HCT116 (cell line): ENCODE measurements around the gene NCBP2L.

Experiments
- CEBPB ChIP-seq: IDR thresholded peaks from 2 replicates; pipeline ENCODE4 v1.6.1; 2012; ENCODE audit warnings: low read depth
- EZH2 ChIP-seq: fragments of 200-600 bp; sonication (generic); IDR thresholded peaks from 2 replicates; pipeline ENCODE4 v1.6.1; 2017; ENCODE audit warnings: antibody characterized with exemption, mixed run types
- MAX ChIP-seq: IDR thresholded peaks from 2 replicates; pipeline ENCODE4 v1.6.1; 2012
- POLR2A ChIP-seq: IDR thresholded peaks from 2 replicates; pipeline ENCODE4 v1.7.0; 2011; ENCODE audit warnings: borderline replicate concordance; ENCODE audit not compliant: insufficient read depth, insufficient read length; ENCODE audit errors: extremely low read depth
- POLR2AphosphoS5 ChIP-seq: IDR thresholded peaks from 2 replicates; pipeline ENCODE4 v1.6.1; 2011; ENCODE audit warnings: mild to moderate bottlenecking, low read depth, low read length, moderate library complexity
- SP1 ChIP-seq: IDR thresholded peaks from 2 replicates; pipeline ENCODE4 v1.6.1; 2012; ENCODE audit warnings: low read depth
- SRF ChIP-seq: IDR thresholded peaks from 2 replicates; pipeline ENCODE4 v1.6.1; 2012; ENCODE audit warnings: low read depth
- ZBTB33 ChIP-seq: IDR thresholded peaks from 2 replicates; pipeline ENCODE4 v1.6.1; 2011; ENCODE audit warnings: mild to moderate bottlenecking, low read length, moderate library complexity; ENCODE audit not compliant: insufficient replicate concordance; ENCODE audit errors: extremely low read depth
- TF ChIP-seq, protein P1 (sequence below), 3 experiments: fragments of 200-600 bp in 1 of 3; sonication (generic) in 1 of 3; IDR thresholded peaks in 2 of 3; conservative IDR thresholded peaks in 1 of 3; 2 replicates each; pipeline ENCODE4 v1.5.1; 2012 to 2017; ENCODE audit warnings: low read depth in 2 of 3, low read length in 2 of 3, antibody characterized with exemption in 1 of 3, borderline replicate concordance in 1 of 3, control low read depth in 1 of 3, mild to moderate bottlenecking in 1 of 3, mixed read lengths in 1 of 3, mixed run types in 1 of 3, moderate library complexity in 1 of 3; ENCODE audit not compliant: insufficient read depth in 1 of 3

DNA sequence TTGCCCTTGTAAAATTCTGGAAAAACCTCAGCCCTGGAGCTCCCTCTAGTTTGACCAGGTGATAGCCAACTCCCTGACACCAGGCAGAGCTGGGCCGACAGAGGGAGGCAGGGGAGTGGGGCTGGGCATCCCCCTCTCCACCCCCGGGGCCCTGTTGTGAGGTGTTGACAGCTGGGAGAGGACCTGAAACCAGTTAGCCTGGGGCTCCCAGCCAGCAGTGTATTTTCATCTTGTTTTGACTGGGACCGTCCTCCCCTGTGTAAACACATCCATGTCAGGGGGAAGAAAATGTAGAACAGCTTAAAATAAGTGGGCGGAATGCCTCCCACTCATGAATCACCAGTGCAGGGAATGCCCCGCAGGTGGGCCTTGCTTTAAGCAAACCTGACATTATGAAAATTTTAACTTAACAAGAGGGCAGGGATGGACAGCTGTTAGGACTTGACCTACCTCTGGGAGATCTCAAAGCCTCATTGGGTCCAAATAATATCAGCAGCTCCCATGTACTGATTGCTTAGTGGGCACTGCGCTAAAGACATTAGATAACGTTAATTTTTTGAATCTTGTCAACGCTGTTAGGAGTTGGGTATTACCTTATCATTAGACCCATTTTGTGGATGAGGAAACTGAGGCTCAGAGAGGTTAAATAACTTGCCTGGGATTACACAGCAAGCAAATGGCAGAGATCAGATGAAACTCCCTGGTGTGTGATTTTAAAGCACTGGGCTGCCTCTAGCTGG, 47.8 kb upstream of the NCBP2L start:
- TF ChIP-seq, protein P1, sequence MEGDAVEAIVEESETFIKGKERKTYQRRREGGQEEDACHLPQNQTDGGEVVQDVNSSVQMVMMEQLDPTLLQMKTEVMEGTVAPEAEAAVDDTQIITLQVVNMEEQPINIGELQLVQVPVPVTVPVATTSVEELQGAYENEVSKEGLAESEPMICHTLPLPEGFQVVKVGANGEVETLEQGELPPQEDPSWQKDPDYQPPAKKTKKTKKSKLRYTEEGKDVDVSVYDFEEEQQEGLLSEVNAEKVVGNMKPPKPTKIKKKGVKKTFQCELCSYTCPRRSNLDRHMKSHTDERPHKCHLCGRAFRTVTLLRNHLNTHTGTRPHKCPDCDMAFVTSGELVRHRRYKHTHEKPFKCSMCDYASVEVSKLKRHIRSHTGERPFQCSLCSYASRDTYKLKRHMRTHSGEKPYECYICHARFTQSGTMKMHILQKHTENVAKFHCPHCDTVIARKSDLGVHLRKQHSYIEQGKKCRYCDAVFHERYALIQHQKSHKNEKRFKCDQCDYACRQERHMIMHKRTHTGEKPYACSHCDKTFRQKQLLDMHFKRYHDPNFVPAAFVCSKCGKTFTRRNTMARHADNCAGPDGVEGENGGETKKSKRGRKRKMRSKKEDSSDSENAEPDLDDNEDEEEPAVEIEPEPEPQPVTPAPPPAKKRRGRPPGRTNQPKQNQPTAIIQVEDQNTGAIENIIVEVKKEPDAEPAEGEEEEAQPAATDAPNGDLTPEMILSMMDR (IDR thresholded peaks at IDR 0.05 in 2 of 3, conservative IDR thresholded peaks at IDR 0.05 in 1 of 3; ENCODE audit: borderline replicate concordance in 1 of 3, insufficient read depth in 1 of 3, low read depth in 2 of 3, low read length in 2 of 3), result no peak
- TF ChIP-seq ZBTB33 (no peak), CEBPB (no peak), POLR2AphosphoS5 (no peak), POLR2A (no peak), SRF (no peak), MAX (no peak), EZH2 (no peak), SP1 (no peak)
